Prostate gland (tissue), 2 donors: Measurements from ENCODE around the gene NEK6.

Experiments used
- POLR2A ChIP-seq: fragments of 450-650 bp; IDR thresholded peaks from one replicate; pipeline ENCODE4 v1.6.1; 2016; ENCODE audit warnings: antibody characterized with exemption, mild to moderate bottlenecking
- TF ChIP-seq, protein P1 (sequence below), 4 experiments: fragments of 200-600 bp in 2 of 4; fragments of 450-650 bp in 2 of 4; sonication (generic) in 2 of 4; IDR thresholded peaks; 1 replicate in 3 of 4; 2 replicates in 1 of 4; pipeline ENCODE4 v1.5.1; 2016 to 2019; ENCODE audit warnings: antibody characterized with exemption in 4 of 4, mild to moderate bottlenecking in 2 of 4, moderate library complexity in 2 of 4

GRCh38 chr9:124251204-124251603 lies 6.5 kb upstream of the NEK6 start:
- TF ChIP-seq, protein P1, sequence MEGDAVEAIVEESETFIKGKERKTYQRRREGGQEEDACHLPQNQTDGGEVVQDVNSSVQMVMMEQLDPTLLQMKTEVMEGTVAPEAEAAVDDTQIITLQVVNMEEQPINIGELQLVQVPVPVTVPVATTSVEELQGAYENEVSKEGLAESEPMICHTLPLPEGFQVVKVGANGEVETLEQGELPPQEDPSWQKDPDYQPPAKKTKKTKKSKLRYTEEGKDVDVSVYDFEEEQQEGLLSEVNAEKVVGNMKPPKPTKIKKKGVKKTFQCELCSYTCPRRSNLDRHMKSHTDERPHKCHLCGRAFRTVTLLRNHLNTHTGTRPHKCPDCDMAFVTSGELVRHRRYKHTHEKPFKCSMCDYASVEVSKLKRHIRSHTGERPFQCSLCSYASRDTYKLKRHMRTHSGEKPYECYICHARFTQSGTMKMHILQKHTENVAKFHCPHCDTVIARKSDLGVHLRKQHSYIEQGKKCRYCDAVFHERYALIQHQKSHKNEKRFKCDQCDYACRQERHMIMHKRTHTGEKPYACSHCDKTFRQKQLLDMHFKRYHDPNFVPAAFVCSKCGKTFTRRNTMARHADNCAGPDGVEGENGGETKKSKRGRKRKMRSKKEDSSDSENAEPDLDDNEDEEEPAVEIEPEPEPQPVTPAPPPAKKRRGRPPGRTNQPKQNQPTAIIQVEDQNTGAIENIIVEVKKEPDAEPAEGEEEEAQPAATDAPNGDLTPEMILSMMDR (IDR thresholded peaks at IDR 0.05), result no peak
- TF ChIP-seq POLR2A, result no peak
